ENCODE data around the gene MAIP1. TPM values are rescaled to one million over a fixed set of nuclear protein-coding genes. Genes with fewer than 3 reads are reported as not detected.
A peak's percentile ranks its signal among the peaks of the same experiment; 100 is the strongest.

Gene MAIP1
- total and polyA plus RNA-seq, 9 of the 15 experiments (the other 6 are each of a cell fraction or from before 2014, with no cell fraction given) = 3.6 to 30.0 (median 24.5) TPM

GRCh38 chr2:199955339-199956061 lies at the start of gene MAIP1, which contains the start of gene TYW5 (continued):
- peak; percentile 81 for TF ChIP-seq E2F8 (IDR thresholded peaks at IDR 0.05; ENCODE audit: low read depth, partially characterized antibody)
- no peak for TF ChIP-seq ETV6 (IDR thresholded peaks at IDR 0.05; ENCODE audit: borderline replicate concordance in 1 of 2, low read depth in 2 of 2, low read length in 1 of 2)
- TF ChIP-seq ETV6 (CRISPR knock-in tag; IDR thresholded peaks at IDR 0.05; ENCODE audit: borderline replicate concordance) = no peak
- no peak for TF ChIP-seq RCOR1 (IDR thresholded peaks at IDR 0.05; ENCODE audit: borderline replicate concordance in 1 of 2, low read depth in 2 of 2, low read length in 2 of 2)
- no peak for TF ChIP-seq E2F4 (CRISPR knock-in tag; IDR thresholded peaks at IDR 0.05; ENCODE audit: low read depth)
- TF ChIP-seq ZNF175 (CRISPR knock-in tag; IDR thresholded peaks at IDR 0.05; ENCODE audit: low read depth) = no peak
- no peak for TF ChIP-seq SMAD1 (IDR thresholded peaks at IDR 0.05; ENCODE audit: low read depth, low read length, partially characterized antibody)
- no peak for TF ChIP-seq ADNP (tag; IDR thresholded peaks at IDR 0.05)
- peak; percentile 85 for TF ChIP-seq KDM5B (IDR thresholded peaks at IDR 0.05; ENCODE audit: insufficient replicate concordance, low read depth, low read length)
- no peak for TF ChIP-seq ZMIZ1 (IDR thresholded peaks at IDR 0.05; ENCODE audit: low read depth in 2 of 2, low read length in 2 of 2)
- TF ChIP-seq ZKSCAN3 (CRISPR knock-in tag; IDR thresholded peaks at IDR 0.05) = no peak
- TF ChIP-seq HDAC2 (IDR thresholded peaks at IDR 0.05) = peak; percentile 66; the same call in 1 of the 2 replicates
- 0 out of 2 replicates have a peak, but pooled peaks have one; percentile 30 for TF ChIP-seq FOSL1 (tag; conservative IDR thresholded peaks at IDR 0.05)
- no peak for TF ChIP-seq DLX4 (CRISPR knock-in tag; IDR thresholded peaks at IDR 0.05)
- TF ChIP-seq CBX8 (IDR thresholded peaks at IDR 0.05; ENCODE audit: borderline replicate concordance, extremely low read depth, low read depth, low read length, poor library complexity, severe bottlenecking) = no peak
- TF ChIP-seq TCF7 (IDR thresholded peaks at IDR 0.05; ENCODE audit: borderline replicate concordance) = no peak
- no peak for TF ChIP-seq ZNF41 (CRISPR knock-in tag; conservative IDR thresholded peaks at IDR 0.05)
- no peak for TF ChIP-seq ATF1 (CRISPR knock-in tag; IDR thresholded peaks at IDR 0.05)
- peak; percentile 90 for TF ChIP-seq ATF1 (tag; IDR thresholded peaks at IDR 0.05)
- TF ChIP-seq DPF2 (IDR thresholded peaks at IDR 0.05) = no peak

All from K562 (cell line).